Aorta (tissue), 5 donors: ENCODE measurements around the gene MTHFD1L. TPM values are rescaled to one million over a fixed set of nuclear protein-coding genes. Genes with fewer than 3 reads are reported as not detected.

ENCODE experiments used
- ATAC-seq: fragments of 200-7000 bp; cut with Tn5 transposase; one replicate; pipeline ENCODE4 v1.9.1; 2022; ENCODE audit warnings: moderate library complexity; ENCODE audit not compliant: low FRiP score
- DNase-seq, 2 donors: peaks; one replicate each; pipeline ENCODE4 v3.0.0-alpha.2; 2020
- H3K27ac ChIP-seq, 2 donors: one replicate each; pipeline ENCODE4 v1.5.1; 2013; ENCODE audit warnings: low read length in 2 of 2, mild to moderate bottlenecking in 2 of 2, moderate library complexity in 2 of 2, control low read depth in 1 of 2, inconsistent platforms in 1 of 2, low read depth in 1 of 2
- H3K27me3 ChIP-seq, 2 donors: one replicate each; pipeline ENCODE4 v1.6.1; 2013; ENCODE audit warnings: control low read depth in 1 of 2, low read length in 1 of 2, mild to moderate bottlenecking in 1 of 2, moderate library complexity in 1 of 2; ENCODE audit not compliant: insufficient read depth in 2 of 2, control insufficient read depth in 1 of 2
- H3K36me3 ChIP-seq, 2 donors: one replicate each; pipeline ENCODE4 v1.6.1; 2013; ENCODE audit warnings: control low read depth in 1 of 2, low read length in 1 of 2, mild to moderate bottlenecking in 1 of 2; ENCODE audit not compliant: insufficient read depth in 2 of 2, control insufficient read depth in 1 of 2
- H3K4me1 ChIP-seq, 2 donors: one replicate each; pipeline ENCODE4 v1.6.1; 2013; ENCODE audit warnings: low read length in 2 of 2, control low read depth in 1 of 2, mild to moderate bottlenecking in 1 of 2, moderate library complexity in 1 of 2; ENCODE audit not compliant: insufficient read depth in 2 of 2, control insufficient read depth in 1 of 2
- H3K4me3 ChIP-seq, 2 donors: one replicate each; pipeline ENCODE4 v1.5.1; 2013; ENCODE audit warnings: low read length in 2 of 2, control low read depth in 1 of 2, mild to moderate bottlenecking in 1 of 2
- H3K9me3 ChIP-seq: one replicate; pipeline ENCODE4 v1.6.1; 2013; ENCODE audit warnings: mild to moderate bottlenecking, low read length; ENCODE audit not compliant: control insufficient read depth
- WGBS, 2 donors: extraction: QIAGEN DNeasy Blood & Tissue Kit; methylation state at CpG; one replicate each; pipeline ENCODE4 v1.1.7; 2013; 5-methylcytosine and 5-hydroxymethylcytosine counted together
- intact Hi-C, 2 donors: fragments of 100-400 bp; cut with DNase I; formaldehyde crosslinking; loops; one replicate each; pipeline versions ENCODE4 v1.14.2 to v1.15.0; 2022
- polyA plus RNA-seq, 2 donors: library from polyadenylated mRNA; stranded (reverse); fragments of 200-250 nt; gene quantifications; one replicate each; pipeline ENCODE4 v1.2.3, GENCODE V29; 2013
- total RNA-seq, 2 donors: library from RNA; stranded (reverse); fragmentation: NEBNext Ultra II Directional; extraction: Animal tissue kit (Norgen Biotek cat#: 25700); gene quantifications; one replicate each; pipeline ENCODE4 v1.2.1, GENCODE V29; 2021
- donor health status: healthy with polysubstance abuse.
- donor health status: Bipolar disorder and iron deficiency.
- donor health status: DM: no; HTN: no; CAD: no.
- donor health status: DM: no; HTN: no; CAD: no.
- donor health status: DM: yes; HTN: yes; CAD: no.

MTHFD1L gene
- total and polyA plus RNA-seq, 4 donors, result 20.4 to 65.8 (median 55.7) TPM

- H3K9me3 ChIP-seq, result no peaks in the 10 kb centered on the region
- H3K36me3 ChIP-seq, result no peaks in the 10 kb centered on the region
- H3K4me1 ChIP-seq, result no peaks in the 10 kb centered on the region
- no peak for DNase-seq
- WGBS, 2 donors, result 79 to 80% methylated on average over 14 of the region's 14 CpGs
- ATAC-seq, result no peak
- H3K27me3 ChIP-seq, result no peaks in the 10 kb centered on the region
- no peak overlapping the region for H3K27ac ChIP-seq
- intact Hi-C loops, result no loop called here
- H3K4me3 ChIP-seq, result no peak overlapping the region
Measured at GRCh38 chr6:151147118-151147832, 281.8 kb downstream of the MTHFD1L start.

- no peaks in the 10 kb centered on the region for H3K9me3 ChIP-seq
- no peak overlapping the region for H3K4me3 ChIP-seq
- H3K4me1 ChIP-seq, result no peaks in the 10 kb centered on the region
- ATAC-seq, result no peak
- no peak overlapping the region for H3K27ac ChIP-seq
- no peaks in the 10 kb centered on the region for H3K27me3 ChIP-seq
- intact Hi-C loops, result no loop called here
- WGBS, 2 donors, result 75 to 79% methylated on average over 8 of the region's 8 CpGs
- no peak for DNase-seq
- no peaks in the 10 kb centered on the region for H3K36me3 ChIP-seq
Measured at GRCh38 chr6:151148111-151148510, 282.6 kb downstream of the MTHFD1L start.

GRCh38 chr6:151149793-151150192, 284.3 kb downstream of the MTHFD1L start:
- WGBS, 2 donors, result 92 to 96% methylated on average over 3 of the region's 3 CpGs
- intact Hi-C loops, result no loop called here
- no peak overlapping the region for H3K27ac ChIP-seq
- H3K4me3 ChIP-seq, result no peak overlapping the region
- H3K36me3 ChIP-seq, result no peaks in the 10 kb centered on the region
- H3K27me3 ChIP-seq, result no peaks in the 10 kb centered on the region
- no peaks in the 10 kb centered on the region for H3K9me3 ChIP-seq
- DNase-seq (no peak), ATAC-seq (no peak)
- H3K4me1 ChIP-seq, result no peaks in the 10 kb centered on the region
